HG03175 (cell line): Measurements from ENCODE around the gene ZNF491.
"Not testable (repeated sequence)": the region's sequence is repeated elsewhere in the genome, so short reads cannot be mapped to it uniquely, and the experiment has no call there.

Experiments
- ATAC-seq: cut with Tn5 transposase; IDR thresholded peaks from one replicate; pipeline ENCODE4 v1.9.1; 2021; ENCODE audit warnings: mild to moderate bottlenecking, moderate library complexity; ENCODE audit not compliant: unreplicated experiment

Gene ZNF491

GRCh38 chr19:11798391-11799330 lies at the start of gene ZNF491:
TSS of gene ZNF491 (plus strand) at chr19:11798523. CDS start at chr19:11805954, 7,431 bp downstream.
- ATAC-seq, result peak; percentile 96

- no peak for ATAC-seq
Observed at GRCh38 chr19:11749751-11750150, 48.6 kb upstream of the ZNF491 start.

GRCh38 chr19:11752244-11752736 lies 46.0 kb upstream of the ZNF491 start:
- ATAC-seq, result no peak

- ATAC-seq, result no peak
Observed at GRCh38 chr19:11754663-11755062, 43.7 kb upstream of the ZNF491 start.

GRCh38 chr19:11756965-11757364 lies 41.4 kb upstream of the ZNF491 start:
- no peak for ATAC-seq

- no peak for ATAC-seq
Observed at GRCh38 chr19:11759805-11760204, 38.5 kb upstream of the ZNF491 start.

- ATAC-seq, result no peak
Observed at GRCh38 chr19:11763117-11763516, 35.2 kb upstream of the ZNF491 start.

- ATAC-seq, result no peak
Observed at GRCh38 chr19:11763611-11764010, 34.7 kb upstream of the ZNF491 start.

GRCh38 chr19:11766597-11767591 lies 31.4 kb upstream of the ZNF491 start, which contains the start of gene ZNF441:
TSS of gene ZNF441 (plus strand) at chr19:11767000. CDS start at chr19:11767194, 194 bp downstream.
- peak; percentile 93 for ATAC-seq

- ATAC-seq, result peak; percentile 38
Observed at GRCh38 chr19:11767633-11768133, 30.6 kb upstream of the ZNF491 start.

- ATAC-seq, result no peak
Observed at GRCh38 chr19:11769995-11770394, 28.3 kb upstream of the ZNF491 start.

- not testable (repeated sequence) for ATAC-seq
Observed at GRCh38 chr19:11771520-11771919, 26.8 kb upstream of the ZNF491 start.

- ATAC-seq, result not testable (repeated sequence)
Observed at GRCh38 chr19:11776669-11777068, 21.7 kb upstream of the ZNF491 start.

- no peak for ATAC-seq
Observed at GRCh38 chr19:11780431-11781020, 17.8 kb upstream of the ZNF491 start.

GRCh38 chr19:11781295-11782057 lies 16.8 kb upstream of the ZNF491 start:
- ATAC-seq, result no peak

- no peak for ATAC-seq
Observed at GRCh38 chr19:11783767-11784166, 14.6 kb upstream of the ZNF491 start.

- no peak for ATAC-seq
Observed at GRCh38 chr19:11784356-11784755, 14.0 kb upstream of the ZNF491 start.

GRCh38 chr19:11787536-11787935 lies 10.8 kb upstream of the ZNF491 start:
- ATAC-seq, result no peak

GRCh38 chr19:11792942-11793341 lies 5.4 kb upstream of the ZNF491 start:
- no peak for ATAC-seq

GRCh38 chr19:11797491-11797890 lies 832 bp upstream of the ZNF491 start:
- no peak for ATAC-seq
